GM12878 (cell line): Measurements from ENCODE around the gene KDM2A.

ENCODE experiments used
- POLR2AphosphoS5 ChIP-seq: IDR thresholded peaks from 2 replicates; pipeline ENCODE4 v1.6.1; 2011; ENCODE audit warnings: mild to moderate bottlenecking, low read length, inconsistent platforms
- ZNF217 ChIP-seq: fragments of 450-650 bp; IDR thresholded peaks from 2 replicates; pipeline ENCODE4 v1.6.1; 2017; ENCODE audit warnings: antibody characterized with exemption, mild to moderate bottlenecking
- TF ChIP-seq, protein P1 (sequence below): IDR thresholded peaks from 2 replicates; pipeline ENCODE4 v1.6.1; 2012; ENCODE audit warnings: mild to moderate bottlenecking, low read depth, low read length

DNA sequence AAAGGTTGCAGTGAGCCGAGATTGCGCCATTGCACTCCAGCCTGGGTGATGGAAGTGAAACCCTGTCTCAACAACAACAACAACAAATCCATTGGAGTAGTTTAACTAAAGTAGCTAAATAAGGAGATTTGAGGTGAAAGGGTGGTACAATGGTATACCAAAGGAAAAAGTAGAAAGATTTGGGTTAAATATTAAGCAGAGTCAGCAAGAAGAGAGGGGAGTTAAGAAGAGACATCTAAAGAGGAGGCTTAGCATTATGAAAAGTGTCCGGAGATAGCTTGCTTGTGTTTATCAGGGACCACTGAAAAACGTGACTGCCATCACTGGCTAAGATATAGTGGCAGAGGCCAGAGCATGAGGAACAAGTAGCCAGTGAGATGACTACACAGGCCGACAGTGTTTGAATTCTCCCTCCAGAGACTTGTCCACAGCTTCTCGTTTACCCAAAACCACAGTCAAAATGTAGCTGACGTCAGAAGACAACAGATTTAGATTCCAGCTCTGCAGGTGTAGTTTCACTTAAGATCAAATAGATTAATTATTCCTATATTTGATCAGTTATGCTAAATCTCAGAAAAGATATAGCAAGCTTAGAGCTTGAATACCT lies 114.6 kb downstream of the KDM2A start:
- TF ChIP-seq POLR2AphosphoS5 (no peak), ZNF217 (no peak)
- TF ChIP-seq, protein P1, sequence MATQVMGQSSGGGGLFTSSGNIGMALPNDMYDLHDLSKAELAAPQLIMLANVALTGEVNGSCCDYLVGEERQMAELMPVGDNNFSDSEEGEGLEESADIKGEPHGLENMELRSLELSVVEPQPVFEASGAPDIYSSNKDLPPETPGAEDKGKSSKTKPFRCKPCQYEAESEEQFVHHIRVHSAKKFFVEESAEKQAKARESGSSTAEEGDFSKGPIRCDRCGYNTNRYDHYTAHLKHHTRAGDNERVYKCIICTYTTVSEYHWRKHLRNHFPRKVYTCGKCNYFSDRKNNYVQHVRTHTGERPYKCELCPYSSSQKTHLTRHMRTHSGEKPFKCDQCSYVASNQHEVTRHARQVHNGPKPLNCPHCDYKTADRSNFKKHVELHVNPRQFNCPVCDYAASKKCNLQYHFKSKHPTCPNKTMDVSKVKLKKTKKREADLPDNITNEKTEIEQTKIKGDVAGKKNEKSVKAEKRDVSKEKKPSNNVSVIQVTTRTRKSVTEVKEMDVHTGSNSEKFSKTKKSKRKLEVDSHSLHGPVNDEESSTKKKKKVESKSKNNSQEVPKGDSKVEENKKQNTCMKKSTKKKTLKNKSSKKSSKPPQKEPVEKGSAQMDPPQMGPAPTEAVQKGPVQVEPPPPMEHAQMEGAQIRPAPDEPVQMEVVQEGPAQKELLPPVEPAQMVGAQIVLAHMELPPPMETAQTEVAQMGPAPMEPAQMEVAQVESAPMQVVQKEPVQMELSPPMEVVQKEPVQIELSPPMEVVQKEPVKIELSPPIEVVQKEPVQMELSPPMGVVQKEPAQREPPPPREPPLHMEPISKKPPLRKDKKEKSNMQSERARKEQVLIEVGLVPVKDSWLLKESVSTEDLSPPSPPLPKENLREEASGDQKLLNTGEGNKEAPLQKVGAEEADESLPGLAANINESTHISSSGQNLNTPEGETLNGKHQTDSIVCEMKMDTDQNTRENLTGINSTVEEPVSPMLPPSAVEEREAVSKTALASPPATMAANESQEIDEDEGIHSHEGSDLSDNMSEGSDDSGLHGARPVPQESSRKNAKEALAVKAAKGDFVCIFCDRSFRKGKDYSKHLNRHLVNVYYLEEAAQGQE, result no peak
